Right lobe of liver (tissue), 6 donors: Measurements from ENCODE around the gene AOC2. TPM values are rescaled to one million over a fixed set of nuclear protein-coding genes. Genes with fewer than 3 reads are reported as not detected.

Experiments used
- ATAC-seq, 4 donors: fragments of 200-7000 bp; cut with Tn5 transposase; one replicate each; pipeline ENCODE4 v1.9.1; 2020; ENCODE audit warnings: mild to moderate bottlenecking in 4 of 4, moderate library complexity in 4 of 4
- DNase-seq, 3 donors: peaks; one replicate each; pipeline ENCODE4 v3.0.0-alpha.2; 2020
- H3K27ac ChIP-seq, 3 donors: fragments of 200-600 bp; one replicate each; pipeline ENCODE4 v1.8.0; 2022
- H3K27me3 ChIP-seq, 2 donors: fragments of 200-600 bp; one replicate each; pipeline ENCODE4 v1.8.0; 2022
- H3K36me3 ChIP-seq, 4 donors: fragments of 200-600 bp; sonication (generic) in 1 of 4; one replicate each; pipeline versions ENCODE4 v1.5.1 to v1.8.0; 2017 to 2022; ENCODE audit warnings: control low read depth in 1 of 4
- H3K4me1 ChIP-seq, 4 donors: fragments of 200-600 bp; sonication (generic) in 1 of 4; one replicate each; pipeline versions ENCODE4 v1.5.1 to v1.8.0; 2017 to 2022; ENCODE audit warnings: control low read depth in 1 of 4
- H3K4me3 ChIP-seq, 3 donors: fragments of 200-600 bp; one replicate each; pipeline ENCODE4 v1.8.0; 2022
- H3K9me3 ChIP-seq, 4 donors: fragments of 200-600 bp; sonication (generic) in 1 of 4; one replicate each; pipeline versions ENCODE4 v1.5.1 to v1.8.0; 2017 to 2022; ENCODE audit warnings: control low read depth in 1 of 4
- CTCF ChIP-seq, 4 donors: fragments of 200-600 bp in 3 of 4; fragments of 450-650 bp in 1 of 4; IDR thresholded peaks; one replicate each; pipeline versions ENCODE4 v1.5.1 to v1.8.0; 2016 to 2022; ENCODE audit warnings: antibody characterized with exemption in 4 of 4, mild to moderate bottlenecking in 2 of 4
- POLR2A ChIP-seq: fragments of 450-650 bp; IDR thresholded peaks from one replicate; pipeline ENCODE4 v1.6.1; 2017; ENCODE audit warnings: antibody characterized with exemption, mild to moderate bottlenecking
- WGBS: methylation state at CpG from one replicate; pipeline ENCODE4 v1.1.6; 2018; ENCODE audit warnings: low coverage, low lambda C conversion rate; ENCODE audit not compliant: insufficient coverage; ENCODE audit errors: missing lambda C conversion rate; 5-methylcytosine and 5-hydroxymethylcytosine counted together
- intact Hi-C, 2 donors: fragments of 100-400 bp; cut with DNase I; formaldehyde crosslinking; loops; one replicate each; pipeline versions ENCODE4 v1.11.2 to v1.14.1; 2022
- total RNA-seq, 6 experiments: library from RNA; depleted of rRNA in 2 of 6; stranded (reverse); fragments of >200 nt in 2 of 6; fragmentation: NEBNext Ultra II Directional in 3 of 6; extraction: Animal tissue kit (Norgen Biotek cat#: 25700) in 3 of 6; gene quantifications; one replicate each; pipeline versions ENCODE4 v1.1.0 to v1.2.4, GENCODE V29; 2016 to 2023
- donor health status: DM: no; HTN: yes; CAD: no.
- donor health status: DM: no; HTN: no; CAD: no.
- donor health status: DM: no; HTN: no; CAD: no.
- donor health status: DM: no; HTN: yes; CAD: no.
- donor health status: DM: no; HTN: yes; CAD: no.

Gene AOC2
- total RNA-seq, 6 experiments from 2014 or later: 0.62 to 2.0 (median 1.4) TPM

- DNase-seq (no peak), ATAC-seq (no peak)
- H3K27ac ChIP-seq: no peak overlapping the region
- intact Hi-C loops: no loop called here
- peaks cover 0 to 9% (median 2%) of the 10 kb centered on the region in 4 donors for H3K4me1 ChIP-seq
- peaks cover 7 to 59% (median 25%) of the 10 kb centered on the region in 4 donors for H3K36me3 ChIP-seq
- no peaks in the 10 kb centered on the region for H3K9me3 ChIP-seq
- no peaks in the 10 kb centered on the region for H3K27me3 ChIP-seq
- no peak for TF ChIP-seq POLR2A
- TF ChIP-seq CTCF (IDR thresholded peaks at IDR 0.05): no peak
- no peak overlapping the region for H3K4me3 ChIP-seq
- 87% methylated on average over 6 of the region's 7 CpGs for WGBS
These were observed 23.2 kb upstream of the AOC2 start for GRCh38 chr17:42821176-42821575.

- Histone ChIP-seq H3K36me3 (no peaks in the 10 kb centered on the region), H3K27me3 (no peaks in the 10 kb centered on the region), H3K4me3 (no peak overlapping the region), H3K27ac (no peak overlapping the region), H3K4me1 (peaks cover 0 to 13% (median 2%) of the 10 kb centered on the region in 4 donors), H3K9me3 (no peaks in the 10 kb centered on the region)
- no peak for TF ChIP-seq CTCF (IDR thresholded peaks at IDR 0.05)
- TF ChIP-seq POLR2A: no peak
- ATAC-seq (no peak), DNase-seq (no peak)
- intact Hi-C loops: no loop called here
- WGBS: 70% methylated on average over 1 of the region's 1 CpG
These were observed 16.9 kb upstream of the AOC2 start for GRCh38 chr17:42827472-42827871.

- Histone ChIP-seq H3K36me3 (peaks cover 0 to 2% (median 0%) of the 10 kb centered on the region in 4 donors), H3K4me1 (peaks cover 0 to 23% (median 2%) of the 10 kb centered on the region in 4 donors), H3K9me3 (no peaks in the 10 kb centered on the region), H3K27me3 (no peaks in the 10 kb centered on the region), H3K27ac (no peak overlapping the region), H3K4me3 (no peak overlapping the region)
- intact Hi-C loops: no loop called here
- no peak for TF ChIP-seq CTCF (IDR thresholded peaks at IDR 0.05)
- DNase-seq (no peak), ATAC-seq (no peak)
These were observed 13.4 kb upstream of the AOC2 start for GRCh38 chr17:42830971-42831370.

GRCh38 chr17:42832213-42832933 lies 12.0 kb upstream of the AOC2 start:
- Histone ChIP-seq H3K4me1 (peaks cover 0 to 23% (median 2%) of the 10 kb centered on the region in 4 donors), H3K27me3 (no peaks in the 10 kb centered on the region), H3K27ac (peak overlapping the region; percentile 68 to 81 (median 79)), H3K9me3 (no peaks in the 10 kb centered on the region), H3K4me3 (peak overlapping the region; percentile 86 to 92 (median 89)), H3K36me3 (peaks cover 0 to 11% (median 5%) of the 10 kb centered on the region in 4 donors)
- intact Hi-C loops: no loop called here
- peak in 1 of 4 donors; percentile 14 for ATAC-seq
- no peak for TF ChIP-seq POLR2A
- no peak for TF ChIP-seq CTCF (IDR thresholded peaks at IDR 0.05)
- 42% methylated on average over 8 of the region's 9 CpGs for WGBS
- no peak for DNase-seq
